HG03159 (cell line): ENCODE results near the gene IL19.
A peak's percentile ranks its signal among the peaks of the same experiment; 100 is the strongest.

Experiments used
- ATAC-seq: cut with Tn5 transposase; IDR thresholded peaks from one replicate; pipeline ENCODE4 v1.9.1; 2021; ENCODE audit warnings: mild to moderate bottlenecking, moderate library complexity; ENCODE audit not compliant: unreplicated experiment

Gene IL19

GRCh38 chr1:206797534-206798383 lies 27.2 kb downstream of the IL19 start:
- ATAC-seq, result no peak

GRCh38 chr1:206798384-206798996 lies 27.9 kb downstream of the IL19 start:
- no peak for ATAC-seq

GRCh38 chr1:206799311-206799710 lies 28.7 kb downstream of the IL19 start:
- no peak for ATAC-seq

- ATAC-seq, result no peak
These were observed 29.8 kb downstream of the IL19 start for GRCh38 chr1:206800411-206800810.

- no peak for ATAC-seq
These were observed 30.3 kb downstream of the IL19 start for GRCh38 chr1:206800891-206801290.

GRCh38 chr1:206801467-206801866 lies 30.9 kb downstream of the IL19 start:
- no peak for ATAC-seq

GRCh38 chr1:206802401-206802800 lies 31.8 kb downstream of the IL19 start:
- ATAC-seq, result no peak

GRCh38 chr1:206803221-206803730 lies 32.7 kb downstream of the IL19 start:
- ATAC-seq, result peak; percentile 96

GRCh38 chr1:206804156-206804737 lies 33.7 kb downstream of the IL19 start:
- no peak for ATAC-seq

- ATAC-seq, result no peak
These were observed 34.8 kb downstream of the IL19 start for GRCh38 chr1:206805357-206805756.

GRCh38 chr1:206808615-206809014 lies 38.0 kb downstream of the IL19 start:
- ATAC-seq, result peak; percentile 64

- no peak for ATAC-seq
These were observed 39.0 kb downstream of the IL19 start for GRCh38 chr1:206809504-206810084.

GRCh38 chr1:206812471-206812870 lies 41.9 kb downstream of the IL19 start:
- no peak for ATAC-seq

GRCh38 chr1:206814716-206815341 lies 44.3 kb downstream of the IL19 start:
- ATAC-seq, result peak; percentile 67

GRCh38 chr1:206816390-206817287 lies 46.1 kb downstream of the IL19 start:
- peak; percentile 66 for ATAC-seq

GRCh38 chr1:206821493-206821892 lies 50.9 kb downstream of the IL19 start:
- no peak for ATAC-seq

GRCh38 chr1:206823727-206824126 lies 53.2 kb downstream of the IL19 start:
- no peak for ATAC-seq

- no peak for ATAC-seq
These were observed 53.8 kb downstream of the IL19 start for GRCh38 chr1:206824331-206824730.

GRCh38 chr1:206826394-206826793 lies 55.8 kb downstream of the IL19 start:
- no peak for ATAC-seq

GRCh38 chr1:206828061-206828460 lies 57.5 kb downstream of the IL19 start:
- ATAC-seq, result no peak
